ENCODE measurements around the gene GRM4. TPM values are rescaled to one million over a fixed set of nuclear protein-coding genes. Genes with fewer than 3 reads are reported as not detected.

Gene GRM4
- total RNA-seq, 1 experiment from 2014 or later = not detected

DNA sequence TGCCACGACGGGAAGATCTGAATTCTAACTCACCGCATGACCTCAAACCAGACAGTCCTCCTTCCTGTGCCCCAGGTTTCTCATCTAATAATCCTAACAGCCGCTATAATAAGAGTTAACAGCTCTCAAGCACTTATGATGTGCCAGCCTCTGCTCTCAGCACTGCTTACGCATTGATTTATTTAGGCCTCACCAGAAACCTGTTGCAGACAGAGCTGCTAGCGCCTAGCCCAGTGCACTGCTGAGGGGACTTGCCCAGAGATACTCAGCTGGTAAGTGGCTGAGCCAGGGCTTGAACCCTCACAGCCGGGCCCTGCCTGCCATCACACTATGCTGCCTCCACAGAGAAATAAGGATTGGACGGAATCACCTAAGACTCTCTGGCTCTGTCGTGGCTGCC, 37.7 kb downstream of the GRM4 start:
- H3K27me3 ChIP-seq (ENCODE audit: insufficient read depth, low read depth) = peaks cover 99% of the 10 kb centered on the region
- H3K27ac ChIP-seq = no peak overlapping the region
- no peaks in the 10 kb centered on the region for H3K9me3 ChIP-seq (ENCODE audit: insufficient read depth, low read depth)
- no peaks in the 10 kb centered on the region for H3K9me2 ChIP-seq (ENCODE audit: insufficient read depth)
- no peaks in the 10 kb centered on the region for H3F3A ChIP-seq (ENCODE audit: insufficient read depth, low read depth)
- TF ChIP-seq EZH2 (IDR thresholded peaks at IDR 0.05; ENCODE audit: low read depth) (no peak), CTCF (conservative IDR thresholded peaks at IDR 0.05) (no peak)
- H3K36me3 ChIP-seq (ENCODE audit: low read depth) = no peaks in the 10 kb centered on the region
- no peak overlapping the region for H2AFZ ChIP-seq
- DNase-seq = no peak
- H3K4me1 ChIP-seq (replicated peaks; ENCODE audit: insufficient read depth) = no peaks in the 10 kb centered on the region
- ChIA-PET POLR2A (ENCODE audit: unreplicated experiment) (no interaction called here), CTCF (no interaction called here)
- no peak overlapping the region for H3K4me3 ChIP-seq
- intact Hi-C loops (cut with micrococcal nuclease; ENCODE audit: unreplicated experiment) = no loop called here
- no TSS peak for BruUV-seq (replicated peaks)
- H4K20me1 ChIP-seq (ENCODE audit: insufficient read depth) = peaks cover 4% of the 10 kb centered on the region; the same call in 1 of the 2 replicates
- no peak overlapping the region for H3K4me2 ChIP-seq
- H3K79me2 ChIP-seq (ENCODE audit: low read depth) = no peaks in the 10 kb centered on the region

- no peaks in the 10 kb centered on the region for H3K79me2 ChIP-seq (ENCODE audit: low read depth)
- H3K27me3 ChIP-seq (ENCODE audit: insufficient read depth, low read depth) = peaks cover 97% of the 10 kb centered on the region
- no TSS peak for BruUV-seq (replicated peaks)
- H3K9me3 ChIP-seq (ENCODE audit: insufficient read depth, low read depth) = no peaks in the 10 kb centered on the region
- TF ChIP-seq CTCF (conservative IDR thresholded peaks at IDR 0.05) (no peak), EZH2 (IDR thresholded peaks at IDR 0.05; ENCODE audit: low read depth) (no peak)
- H3K27ac ChIP-seq = no peak overlapping the region
- H4K20me1 ChIP-seq (ENCODE audit: insufficient read depth) = peaks cover 4% of the 10 kb centered on the region; the same call in 1 of the 2 replicates
- intact Hi-C loops (cut with micrococcal nuclease; ENCODE audit: unreplicated experiment) = no loop called here
- H3K4me1 ChIP-seq (replicated peaks; ENCODE audit: insufficient read depth) = no peaks in the 10 kb centered on the region
- H3F3A ChIP-seq (ENCODE audit: insufficient read depth, low read depth) = no peaks in the 10 kb centered on the region
- no peak for DNase-seq
- no peak overlapping the region for H3K4me2 ChIP-seq
- no peaks in the 10 kb centered on the region for H3K36me3 ChIP-seq (ENCODE audit: low read depth)
- H2AFZ ChIP-seq = no peak overlapping the region
- ChIA-PET CTCF (no interaction called here), POLR2A (ENCODE audit: unreplicated experiment) (no interaction called here)
- H3K9me2 ChIP-seq (ENCODE audit: insufficient read depth) = no peaks in the 10 kb centered on the region
- no peak overlapping the region for H3K4me3 ChIP-seq
These were observed 39.0 kb downstream of the GRM4 start for GRCh38 chr6:34106900-34107299.

- no peaks in the 10 kb centered on the region for H3K9me3 ChIP-seq (ENCODE audit: insufficient read depth, low read depth)
- no peaks in the 10 kb centered on the region for H3K79me2 ChIP-seq (ENCODE audit: low read depth)
- peaks cover 97% of the 10 kb centered on the region for H3K27me3 ChIP-seq (ENCODE audit: insufficient read depth, low read depth)
- H3K4me1 ChIP-seq (replicated peaks; ENCODE audit: insufficient read depth) = no peaks in the 10 kb centered on the region
- TF ChIP-seq EZH2 (IDR thresholded peaks at IDR 0.05; ENCODE audit: low read depth) = no peak
- no peak for TF ChIP-seq CTCF (conservative IDR thresholded peaks at IDR 0.05)
- H4K20me1 ChIP-seq (ENCODE audit: insufficient read depth) = peaks cover 3% of the 10 kb centered on the region; the same call in 1 of the 2 replicates
- DNase-seq = no peak
- H3K27ac ChIP-seq = no peak overlapping the region
- intact Hi-C loops (cut with micrococcal nuclease; ENCODE audit: unreplicated experiment) = no loop called here
- no peak overlapping the region for H2AFZ ChIP-seq
- no peaks in the 10 kb centered on the region for H3F3A ChIP-seq (ENCODE audit: insufficient read depth, low read depth)
- no peaks in the 10 kb centered on the region for H3K9me2 ChIP-seq (ENCODE audit: insufficient read depth)
- no TSS peak for BruUV-seq (replicated peaks)
- H3K4me2 ChIP-seq = no peak overlapping the region
- POLR2A ChIA-PET (ENCODE audit: unreplicated experiment) = no interaction called here
- no peaks in the 10 kb centered on the region for H3K36me3 ChIP-seq (ENCODE audit: low read depth)
- H3K4me3 ChIP-seq = no peak overlapping the region
- CTCF ChIA-PET = no interaction called here
These were observed 39.5 kb downstream of the GRM4 start for GRCh38 chr6:34106421-34106820.

All from PC-9 (cell line).